K562 (cell line): ENCODE measurements around the gene UBA52.

Experiments
- DPF2 ChIP-seq: fragments of 450-650 bp; IDR thresholded peaks from 2 replicates; pipeline ENCODE4 v1.6.1; 2016
- EZH2 ChIP-seq: IDR thresholded peaks from 2 replicates; pipeline ENCODE4 v1.6.1; 2012; ENCODE audit warnings: low read depth, mild to moderate bottlenecking, inconsistent platforms, low read length, borderline replicate concordance
- KAT2B ChIP-seq: IDR thresholded peaks from one replicate; pipeline ENCODE4 v1.6.1; 2012; ENCODE audit warnings: low read depth, mild to moderate bottlenecking, control low read depth, inconsistent platforms, low read length, moderate library complexity
- PHB2 ChIP-seq: fragments of 450-650 bp; IDR thresholded peaks from 2 replicates; pipeline ENCODE4 v1.6.1; 2017; ENCODE audit warnings: low read depth
- SETDB1 ChIP-seq: IDR thresholded peaks from one replicate; pipeline ENCODE4 v1.6.1; 2012; ENCODE audit warnings: low read length, control low read depth, inconsistent platforms
- ZNF263 ChIP-seq: sonication (generic); formaldehyde crosslinking; IDR thresholded peaks from 2 replicates; pipeline ENCODE4 v1.8.0; 2022; ENCODE audit warnings: mild to moderate bottlenecking, missing genetic modification reagents, borderline replicate concordance
- TF ChIP-seq, protein P1 (sequence below): fragments of 450-650 bp; IDR thresholded peaks from 2 replicates; pipeline ENCODE4 v1.6.1; 2017; ENCODE audit warnings: mild to moderate bottlenecking, moderate library complexity
- TF ChIP-seq, protein P2 (sequence below): sonication (generic); formaldehyde crosslinking; IDR thresholded peaks from 2 replicates; pipeline ENCODE4 v1.8.0; 2022; ENCODE audit warnings: mild to moderate bottlenecking, missing genetic modification reagents
- TF ChIP-seq, protein P3 (sequence below), 3 experiments: IDR thresholded peaks in 2 of 3; conservative IDR thresholded peaks in 1 of 3; 2 replicates each; pipeline ENCODE4 v1.5.1; 2011 to 2012; ENCODE audit warnings: low read length in 3 of 3, mild to moderate bottlenecking in 3 of 3, control low read depth in 2 of 3, improper control_type of control experiment in 1 of 3, inconsistent platforms in 1 of 3, low read depth in 1 of 3, mixed read lengths in 1 of 3, moderate library complexity in 1 of 3; ENCODE audit not compliant: insufficient read depth in 2 of 3

DNA sequence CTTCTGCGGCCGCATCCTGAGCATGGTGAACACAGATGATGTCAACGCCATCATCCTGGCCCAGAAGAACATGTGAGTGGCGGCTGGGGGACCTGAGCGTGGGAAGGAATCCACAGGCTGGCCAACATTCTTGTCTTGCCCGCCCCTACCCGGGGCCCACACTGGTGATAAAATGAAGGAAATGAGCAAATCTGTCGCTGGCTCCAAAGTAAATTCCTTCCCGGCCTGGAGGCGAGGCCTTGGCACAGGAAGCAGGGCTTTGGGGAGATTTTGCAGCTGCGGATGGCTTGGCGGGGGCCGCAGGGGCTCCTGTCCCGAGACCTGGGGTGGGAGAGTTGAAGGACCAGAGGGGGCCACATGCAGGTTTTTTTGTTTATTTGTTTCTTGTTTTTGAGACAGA, 9.6 kb upstream of the UBA52 start:
- TF ChIP-seq, protein P1, sequence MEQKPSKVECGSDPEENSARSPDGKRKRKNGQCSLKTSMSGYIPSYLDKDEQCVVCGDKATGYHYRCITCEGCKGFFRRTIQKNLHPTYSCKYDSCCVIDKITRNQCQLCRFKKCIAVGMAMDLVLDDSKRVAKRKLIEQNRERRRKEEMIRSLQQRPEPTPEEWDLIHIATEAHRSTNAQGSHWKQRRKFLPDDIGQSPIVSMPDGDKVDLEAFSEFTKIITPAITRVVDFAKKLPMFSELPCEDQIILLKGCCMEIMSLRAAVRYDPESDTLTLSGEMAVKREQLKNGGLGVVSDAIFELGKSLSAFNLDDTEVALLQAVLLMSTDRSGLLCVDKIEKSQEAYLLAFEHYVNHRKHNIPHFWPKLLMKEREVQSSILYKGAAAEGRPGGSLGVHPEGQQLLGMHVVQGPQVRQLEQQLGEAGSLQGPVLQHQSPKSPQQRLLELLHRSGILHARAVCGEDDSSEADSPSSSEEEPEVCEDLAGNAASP: no peak
- no peak for TF ChIP-seq KAT2B
- TF ChIP-seq SETDB1: no peak
- TF ChIP-seq ZNF263 (CRISPR knock-in tag): no peak
- TF ChIP-seq, protein P2, sequence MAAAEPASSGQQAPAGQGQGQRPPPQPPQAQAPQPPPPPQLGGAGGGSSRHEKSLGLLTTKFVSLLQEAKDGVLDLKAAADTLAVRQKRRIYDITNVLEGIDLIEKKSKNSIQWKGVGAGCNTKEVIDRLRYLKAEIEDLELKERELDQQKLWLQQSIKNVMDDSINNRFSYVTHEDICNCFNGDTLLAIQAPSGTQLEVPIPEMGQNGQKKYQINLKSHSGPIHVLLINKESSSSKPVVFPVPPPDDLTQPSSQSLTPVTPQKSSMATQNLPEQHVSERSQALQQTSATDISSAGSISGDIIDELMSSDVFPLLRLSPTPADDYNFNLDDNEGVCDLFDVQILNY (CRISPR knock-in tag): no peak
- no peak for TF ChIP-seq DPF2
- TF ChIP-seq EZH2: no peak
- TF ChIP-seq, protein P3, sequence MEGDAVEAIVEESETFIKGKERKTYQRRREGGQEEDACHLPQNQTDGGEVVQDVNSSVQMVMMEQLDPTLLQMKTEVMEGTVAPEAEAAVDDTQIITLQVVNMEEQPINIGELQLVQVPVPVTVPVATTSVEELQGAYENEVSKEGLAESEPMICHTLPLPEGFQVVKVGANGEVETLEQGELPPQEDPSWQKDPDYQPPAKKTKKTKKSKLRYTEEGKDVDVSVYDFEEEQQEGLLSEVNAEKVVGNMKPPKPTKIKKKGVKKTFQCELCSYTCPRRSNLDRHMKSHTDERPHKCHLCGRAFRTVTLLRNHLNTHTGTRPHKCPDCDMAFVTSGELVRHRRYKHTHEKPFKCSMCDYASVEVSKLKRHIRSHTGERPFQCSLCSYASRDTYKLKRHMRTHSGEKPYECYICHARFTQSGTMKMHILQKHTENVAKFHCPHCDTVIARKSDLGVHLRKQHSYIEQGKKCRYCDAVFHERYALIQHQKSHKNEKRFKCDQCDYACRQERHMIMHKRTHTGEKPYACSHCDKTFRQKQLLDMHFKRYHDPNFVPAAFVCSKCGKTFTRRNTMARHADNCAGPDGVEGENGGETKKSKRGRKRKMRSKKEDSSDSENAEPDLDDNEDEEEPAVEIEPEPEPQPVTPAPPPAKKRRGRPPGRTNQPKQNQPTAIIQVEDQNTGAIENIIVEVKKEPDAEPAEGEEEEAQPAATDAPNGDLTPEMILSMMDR (IDR thresholded peaks at IDR 0.05 in 2 of 3, conservative IDR thresholded peaks at IDR 0.05 in 1 of 3; ENCODE audit: insufficient read depth in 2 of 3, low read depth in 1 of 3, low read length in 3 of 3): no peak
- no peak for TF ChIP-seq PHB2
